Stomach (tissue), 4 donors: ENCODE results near the gene UTP3.

Experiments
- CTCF ChIP-seq, 7 experiments: fragments of 450-650 bp in 4 of 7; fragments of 200-600 bp in 3 of 7; sonication (generic) in 3 of 7; IDR thresholded peaks; one replicate each; pipeline ENCODE4 v1.5.1; 2016 to 2019; ENCODE audit warnings: antibody characterized with exemption in 7 of 7, control low read depth in 2 of 7, mild to moderate bottlenecking in 1 of 7
- POLR2A ChIP-seq, 4 donors: fragments of 450-650 bp; IDR thresholded peaks; one replicate each; pipeline ENCODE4 v1.6.1; 2016; ENCODE audit warnings: antibody characterized with exemption in 4 of 4, control low read depth in 2 of 4, mild to moderate bottlenecking in 1 of 4, moderate library complexity in 1 of 4
- POLR2AphosphoS5 ChIP-seq, 3 donors: sonication (generic); formaldehyde crosslinking; IDR thresholded peaks; one replicate each; pipeline ENCODE4 v1.6.1; 2016; ENCODE audit warnings: antibody characterized with exemption in 3 of 3

GRCh38 chr4:70737006-70737405 is 48.7 kb downstream of the UTP3 start:
- TF ChIP-seq POLR2A (IDR thresholded peaks at IDR 0.05) = no peak
- no peak for TF ChIP-seq CTCF (IDR thresholded peaks at IDR 0.05)
- TF ChIP-seq POLR2AphosphoS5 (IDR thresholded peaks at IDR 0.05) = no peak
